Measurements from ENCODE around the gene MYOF. TPM values are rescaled to one million over a fixed set of nuclear protein-coding genes. Genes with fewer than 3 reads are reported as not detected.

MYOF gene
- total RNA-seq = 10 to 100 TPM; 39.6 to 70.4 (median 59.2) TPM

GRCh38 chr10:93482145-93482834, at the start of gene MYOF:
Gene MYOF (minus strand): TSS chr10:93482334. CDS start chr10:93482194, 140 bp downstream.
- TF ChIP-seq EP300 (IDR thresholded peaks at IDR 0.05) (peak in 1 of 2 donors; percentile 91), POLR2A (IDR thresholded peaks at IDR 0.05) (peak in 1 of 2 donors; percentile 70), CTCF (IDR thresholded peaks at IDR 0.05) (peak; percentile 57 to 77 (median 61))
- WGBS, 2 donors = 0 to 1% methylated on average over 27 of the region's 27 CpGs
- no peaks in the 10 kb centered on the region for H3K27me3 ChIP-seq
- peak; percentile 46 to 74 for DNase-seq (ENCODE audit: low spot score in 2 of 2)
- peak within 1 kb of the TSS; percentile 75 to 96 (median 85) for H3K27ac ChIP-seq
- H3K4me3 ChIP-seq = peak within 1 kb of the TSS; percentile 52 to 69 (median 58)
- no peaks in the 10 kb centered on the region for H3K9me3 ChIP-seq
- H3K36me3 ChIP-seq = peaks cover 0 to 4% (median 0%) of the 10 kb centered on the region in 3 donors
- H3K4me1 ChIP-seq = peaks cover 0 to 30% (median 4%) of the 10 kb centered on the region in 4 donors

GRCh38 chr10:93518531-93518930, 36.4 kb upstream of the MYOF start:
- no peak for DNase-seq (ENCODE audit: low spot score in 2 of 2)
- no peaks in the 10 kb centered on the region for H3K9me3 ChIP-seq
- 95 to 98% methylated on average over 4 of the region's 4 CpGs for WGBS, 2 donors
- no peaks in the 10 kb centered on the region for H3K36me3 ChIP-seq
- no peaks in the 10 kb centered on the region for H3K27me3 ChIP-seq
- peaks cover 0 to 21% (median 1%) of the 10 kb centered on the region in 4 donors for H3K4me1 ChIP-seq
- no peak overlapping the region for H3K4me3 ChIP-seq
- TF ChIP-seq POLR2A (IDR thresholded peaks at IDR 0.05) = no peak
- no peak for TF ChIP-seq CTCF (IDR thresholded peaks at IDR 0.05)
- no peak for TF ChIP-seq EP300 (IDR thresholded peaks at IDR 0.05)
- no peak overlapping the region for H3K27ac ChIP-seq

GRCh38 chr10:93516006-93516380, 33.9 kb upstream of the MYOF start:
- Histone ChIP-seq H3K27me3 (no peaks in the 10 kb centered on the region), H3K4me3 (no peak overlapping the region), H3K36me3 (no peaks in the 10 kb centered on the region), H3K4me1 (peaks cover 0 to 21% (median 1%) of the 10 kb centered on the region in 4 donors), H3K27ac (peak overlapping the region in 2 of 4 donors; percentile 77 to 79), H3K9me3 (no peaks in the 10 kb centered on the region)
- WGBS, 2 donors = 78 to 88% methylated on average over 1 of the region's 1 CpG
- TF ChIP-seq EP300 (IDR thresholded peaks at IDR 0.05) (no peak), CTCF (IDR thresholded peaks at IDR 0.05) (no peak), POLR2A (IDR thresholded peaks at IDR 0.05) (no peak)
- no peak for DNase-seq (ENCODE audit: low spot score in 2 of 2)

GRCh38 chr10:93515071-93516005, 33.2 kb upstream of the MYOF start:
- 46 to 54% methylated on average over 8 of the region's 8 CpGs for WGBS, 2 donors
- H3K27ac ChIP-seq = peak overlapping the region in 3 of 4 donors; percentile 19 to 79 (median 77)

More at GRCh38 chr10:93515071-93516005, 33.2 kb upstream of the MYOF start:
- no peak for DNase-seq (ENCODE audit: low spot score in 2 of 2)
- TF ChIP-seq POLR2A (IDR thresholded peaks at IDR 0.05) (no peak), EP300 (IDR thresholded peaks at IDR 0.05) (no peak), CTCF (IDR thresholded peaks at IDR 0.05) (no peak)
- Histone ChIP-seq H3K4me1 (peaks cover 0 to 21% (median 1%) of the 10 kb centered on the region in 4 donors), H3K9me3 (no peaks in the 10 kb centered on the region), H3K4me3 (no peak overlapping the region), H3K27me3 (no peaks in the 10 kb centered on the region), H3K36me3 (no peaks in the 10 kb centered on the region)
